Muscle layer of colon (tissue), 2 donors: ENCODE data around the gene ARMH4.

ENCODE experiments used
- H3K27ac ChIP-seq: one replicate; pipeline ENCODE4 v1.7.0; 2013; ENCODE audit warnings: low read depth, mild to moderate bottlenecking, low read length, moderate library complexity
- H3K27me3 ChIP-seq, 2 donors: one replicate each; pipeline ENCODE4 v1.7.0; 2013; ENCODE audit warnings: low read length in 2 of 2, mild to moderate bottlenecking in 2 of 2; ENCODE audit not compliant: insufficient read depth in 2 of 2, control insufficient read depth in 1 of 2
- H3K36me3 ChIP-seq: one replicate; pipeline ENCODE4 v1.7.0; 2013; ENCODE audit warnings: mild to moderate bottlenecking, low read length; ENCODE audit not compliant: insufficient read depth
- H3K4me1 ChIP-seq: one replicate; pipeline ENCODE4 v1.7.0; 2013; ENCODE audit warnings: mild to moderate bottlenecking, low read length; ENCODE audit not compliant: insufficient read depth
- H3K4me3 ChIP-seq, 2 donors: one replicate each; pipeline ENCODE4 v1.7.0; 2013; ENCODE audit warnings: low read length in 2 of 2, low read depth in 1 of 2, mild to moderate bottlenecking in 1 of 2, moderate library complexity in 1 of 2
- H3K9ac ChIP-seq: one replicate; pipeline ENCODE4 v1.7.0; 2013; ENCODE audit warnings: low read length
- H3K9me3 ChIP-seq: one replicate; pipeline ENCODE4 v1.7.0; 2013; ENCODE audit warnings: mild to moderate bottlenecking, low read length
- donor health status: abdominal sarcoma.
- donor health status: Adenocarcinoma of cecum.

Gene ARMH4

GRCh38 chr14:58026219-58026618 lies 125.8 kb downstream of the ARMH4 start:
- Histone ChIP-seq H3K9ac (no peak overlapping the region), H3K27ac (no peak overlapping the region), H3K36me3 (no peaks in the 10 kb centered on the region), H3K9me3 (no peaks in the 10 kb centered on the region), H3K4me3 (no peak overlapping the region), H3K27me3 (no peaks in the 10 kb centered on the region), H3K4me1 (no peaks in the 10 kb centered on the region)

- no peak overlapping the region for H3K9ac ChIP-seq
- H3K4me1 ChIP-seq, result no peaks in the 10 kb centered on the region
- no peak overlapping the region for H3K4me3 ChIP-seq
- H3K9me3 ChIP-seq, result no peaks in the 10 kb centered on the region
- H3K27me3 ChIP-seq, result no peaks in the 10 kb centered on the region
- no peak overlapping the region for H3K27ac ChIP-seq
- H3K36me3 ChIP-seq, result no peaks in the 10 kb centered on the region
Observed at GRCh38 chr14:58014778-58015177, 137.2 kb downstream of the ARMH4 start.

DNA sequence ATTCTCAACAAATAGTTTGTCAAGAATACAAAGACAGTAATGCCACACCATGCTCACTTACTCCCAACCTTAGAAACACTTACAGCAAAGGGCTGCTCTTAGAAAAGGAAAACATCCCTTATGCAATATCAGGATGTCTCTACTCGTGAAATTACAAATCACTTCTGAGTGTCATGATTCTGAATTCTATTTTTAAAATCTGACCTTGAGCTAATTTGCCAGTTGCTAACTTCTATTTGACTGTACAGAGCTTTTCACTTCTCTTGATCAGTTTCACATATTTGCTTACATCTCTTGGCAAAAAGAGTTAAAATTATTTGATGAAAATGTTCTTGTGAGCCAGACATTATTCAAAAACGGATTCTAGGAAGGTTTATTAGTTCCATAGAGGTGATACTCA lies 149.4 kb downstream of the ARMH4 start:
- H3K4me1 ChIP-seq, result no peaks in the 10 kb centered on the region
- no peaks in the 10 kb centered on the region for H3K27me3 ChIP-seq
- H3K9ac ChIP-seq, result no peak overlapping the region
- H3K4me3 ChIP-seq, result no peak overlapping the region
- no peaks in the 10 kb centered on the region for H3K36me3 ChIP-seq
- no peaks in the 10 kb centered on the region for H3K9me3 ChIP-seq
- no peak overlapping the region for H3K27ac ChIP-seq

GRCh38 chr14:57999979-58000378 lies 152.0 kb downstream of the ARMH4 start:
- Histone ChIP-seq H3K36me3 (no peaks in the 10 kb centered on the region), H3K9me3 (no peaks in the 10 kb centered on the region), H3K27ac (no peak overlapping the region), H3K4me1 (no peaks in the 10 kb centered on the region), H3K27me3 (no peaks in the 10 kb centered on the region), H3K9ac (no peak overlapping the region), H3K4me3 (no peak overlapping the region)

GRCh38 chr14:57999471-57999870 lies 152.5 kb downstream of the ARMH4 start:
- Histone ChIP-seq H3K36me3 (no peaks in the 10 kb centered on the region), H3K4me3 (no peak overlapping the region), H3K27ac (no peak overlapping the region), H3K4me1 (no peaks in the 10 kb centered on the region), H3K9ac (no peak overlapping the region), H3K9me3 (no peaks in the 10 kb centered on the region), H3K27me3 (no peaks in the 10 kb centered on the region)

DNA sequence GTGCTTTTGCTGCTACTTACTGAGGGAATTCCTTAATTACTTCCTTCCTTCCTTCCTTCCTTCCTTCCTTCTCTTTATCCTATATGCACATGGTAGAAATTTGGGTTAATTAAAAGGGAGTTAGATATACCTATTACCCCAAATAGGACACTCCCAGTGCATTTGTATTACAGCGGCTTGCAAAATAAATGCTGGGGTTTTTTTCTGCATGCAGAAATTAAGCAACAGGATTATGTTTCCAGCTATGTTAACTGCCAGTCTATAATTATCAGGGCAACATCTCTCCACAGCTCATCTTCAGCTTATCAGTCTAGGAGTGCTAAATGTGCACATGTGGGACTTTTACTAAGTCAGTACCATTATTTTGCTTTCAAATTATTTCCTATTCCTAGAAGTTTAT lies 153.2 kb downstream of the ARMH4 start:
- H3K27ac ChIP-seq, result no peak overlapping the region
- H3K27me3 ChIP-seq, result no peaks in the 10 kb centered on the region
- no peaks in the 10 kb centered on the region for H3K36me3 ChIP-seq
- H3K9ac ChIP-seq, result no peak overlapping the region
- no peak overlapping the region for H3K4me3 ChIP-seq
- H3K9me3 ChIP-seq, result no peaks in the 10 kb centered on the region
- no peaks in the 10 kb centered on the region for H3K4me1 ChIP-seq

GRCh38 chr14:57991353-57991752 lies 160.7 kb downstream of the ARMH4 start:
- Histone ChIP-seq H3K9me3 (no peaks in the 10 kb centered on the region), H3K36me3 (no peaks in the 10 kb centered on the region), H3K4me3 (no peak overlapping the region), H3K4me1 (no peaks in the 10 kb centered on the region), H3K9ac (no peak overlapping the region), H3K27me3 (no peaks in the 10 kb centered on the region), H3K27ac (no peak overlapping the region)

GRCh38 chr14:57988445-57988844 lies 163.6 kb downstream of the ARMH4 start:
- no peak overlapping the region for H3K4me3 ChIP-seq
- no peaks in the 10 kb centered on the region for H3K4me1 ChIP-seq
- no peak overlapping the region for H3K27ac ChIP-seq

GRCh38 chr14:57987596-57988300 lies 164.3 kb downstream of the ARMH4 start:
- H3K27ac ChIP-seq, result no peak overlapping the region
- no peaks in the 10 kb centered on the region for H3K4me1 ChIP-seq
- H3K9ac ChIP-seq, result no peak overlapping the region
- H3K36me3 ChIP-seq, result no peaks in the 10 kb centered on the region
- no peaks in the 10 kb centered on the region for H3K9me3 ChIP-seq
- no peaks in the 10 kb centered on the region for H3K27me3 ChIP-seq
- H3K4me3 ChIP-seq, result no peak overlapping the region

More at GRCh38 chr14:57988445-57988844, 163.6 kb downstream of the ARMH4 start:
- Histone ChIP-seq H3K27me3 (no peaks in the 10 kb centered on the region), H3K9me3 (no peaks in the 10 kb centered on the region), H3K36me3 (no peaks in the 10 kb centered on the region), H3K9ac (no peak overlapping the region)

DNA sequence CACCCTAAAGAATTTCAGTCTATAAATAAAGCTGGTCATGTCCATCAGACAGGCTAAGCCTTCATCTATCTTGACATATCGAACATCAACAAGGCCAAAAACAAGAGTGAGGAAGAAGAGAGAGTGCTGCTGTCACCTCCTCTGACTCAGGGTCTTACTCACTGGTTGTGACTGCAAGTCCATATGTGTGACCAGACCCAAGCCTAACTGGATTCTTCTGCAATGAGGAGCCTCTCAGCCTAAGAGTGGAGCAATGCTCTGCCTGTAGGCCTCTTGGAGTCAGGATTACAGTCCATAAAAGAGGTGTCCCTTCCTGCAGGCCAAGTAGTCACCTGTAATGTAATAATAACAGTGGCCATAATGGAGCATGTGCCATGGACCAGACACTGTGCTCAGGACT lies 165.0 kb downstream of the ARMH4 start:
- Histone ChIP-seq H3K4me1 (no peaks in the 10 kb centered on the region), H3K9me3 (no peaks in the 10 kb centered on the region), H3K9ac (no peak overlapping the region), H3K4me3 (no peak overlapping the region), H3K27ac (no peak overlapping the region), H3K36me3 (no peaks in the 10 kb centered on the region), H3K27me3 (no peaks in the 10 kb centered on the region)

DNA sequence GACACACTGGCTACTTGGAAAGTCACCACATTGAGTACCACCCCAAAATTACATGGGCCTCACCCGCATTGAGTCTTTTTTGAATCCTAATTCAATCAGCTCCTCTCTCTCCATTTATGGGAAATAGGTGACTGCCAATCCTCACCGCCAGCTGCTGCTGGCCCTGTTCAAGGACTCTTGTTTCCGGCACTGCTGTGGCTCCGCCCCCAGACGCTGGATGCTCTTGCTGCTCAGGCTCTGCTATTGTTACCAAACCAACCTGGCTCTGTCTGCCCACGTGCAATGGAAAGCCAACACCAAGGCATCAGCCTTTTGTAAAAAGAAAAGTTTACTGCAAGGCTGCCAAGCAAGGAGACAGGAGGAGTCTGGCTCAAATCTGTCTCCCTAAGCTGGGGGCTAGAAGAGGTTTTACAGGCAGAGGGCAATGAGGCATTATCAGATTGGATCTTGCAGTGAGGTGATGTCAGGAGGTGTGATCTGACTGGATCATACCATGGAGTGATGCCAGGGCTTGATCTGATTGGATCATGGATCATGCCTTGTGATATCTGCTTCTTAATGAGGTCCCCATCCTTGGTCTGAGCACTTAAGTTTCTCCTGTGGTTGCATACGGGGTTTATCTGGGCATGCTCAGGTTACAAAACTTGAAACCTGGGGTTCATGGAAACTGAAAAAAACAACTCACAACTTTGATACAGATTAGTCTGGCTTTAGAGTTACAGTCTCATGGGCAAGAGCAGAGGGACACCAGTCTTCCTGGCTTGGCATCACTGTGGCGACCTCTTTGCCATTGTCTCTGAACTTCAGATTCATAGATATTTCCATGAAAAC lies 169.0 kb downstream of the ARMH4 start:
- Histone ChIP-seq H3K9me3 (no peaks in the 10 kb centered on the region), H3K36me3 (no peaks in the 10 kb centered on the region)

More for the DNA sequence above, 169.0 kb downstream of the ARMH4 start:
- Histone ChIP-seq H3K9ac (no peak overlapping the region), H3K27ac (no peak overlapping the region), H3K27me3 (no peaks in the 10 kb centered on the region), H3K4me3 (no peak overlapping the region), H3K4me1 (no peaks in the 10 kb centered on the region)
